ENCODE measurements around the gene SYTL2.

Gene SYTL2

GRCh38 chr11:85825616-85826015 lies 14.7 kb upstream of the SYTL2 start:
- DNase-seq = no peak

DNA sequence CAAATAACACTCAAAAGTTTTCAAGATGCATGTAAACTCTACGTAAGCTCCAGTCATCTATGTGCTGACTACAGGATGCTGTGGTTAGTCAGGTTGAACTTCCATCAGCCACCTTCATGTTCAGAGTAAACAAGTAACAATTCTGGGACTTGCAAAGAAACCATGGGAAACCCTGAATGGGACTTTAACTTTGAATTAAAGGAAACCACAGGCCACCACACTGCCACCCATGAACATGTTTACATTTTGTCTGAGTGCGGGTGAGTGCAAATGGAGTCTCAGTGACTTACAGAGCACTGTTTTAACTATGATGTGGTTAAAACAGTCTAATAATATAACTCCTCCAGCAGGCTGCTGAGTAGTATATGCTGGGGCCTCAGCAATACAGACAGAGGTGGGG lies 12.9 kb upstream of the SYTL2 start:
- DNase-seq = no peak

GRCh38 chr11:85822814-85823213 lies 11.9 kb upstream of the SYTL2 start:
- DNase-seq = no peak

GRCh38 chr11:85821636-85822035 lies 10.7 kb upstream of the SYTL2 start:
- no peak for DNase-seq

DNA sequence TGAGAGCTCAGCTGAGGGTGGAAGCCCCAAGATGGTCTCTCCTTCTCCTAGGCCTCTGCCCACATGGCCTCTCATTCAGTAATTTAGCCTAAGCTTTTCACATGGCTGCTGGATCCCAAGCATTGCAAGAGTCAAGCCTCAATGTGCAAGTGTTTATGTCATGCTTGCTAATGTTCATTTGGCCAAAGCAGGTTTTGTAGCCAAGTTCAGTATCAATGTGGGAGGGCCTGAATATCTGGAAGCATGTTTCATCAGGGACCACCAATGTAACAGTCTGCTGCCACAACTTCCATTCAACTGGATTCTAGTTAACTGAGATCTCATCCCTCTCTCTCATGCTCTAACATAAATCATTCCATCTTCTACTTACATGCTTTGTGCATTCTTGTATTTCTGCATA lies 8.5 kb upstream of the SYTL2 start:
- DNase-seq = no peak

GRCh38 chr11:85815186-85815931 lies 4.4 kb upstream of the SYTL2 start:
- DNase-seq = peak; percentile 13

- DNase-seq = no peak
Observed at GRCh38 chr11:85813721-85814120, 2.8 kb upstream of the SYTL2 start.

DNA sequence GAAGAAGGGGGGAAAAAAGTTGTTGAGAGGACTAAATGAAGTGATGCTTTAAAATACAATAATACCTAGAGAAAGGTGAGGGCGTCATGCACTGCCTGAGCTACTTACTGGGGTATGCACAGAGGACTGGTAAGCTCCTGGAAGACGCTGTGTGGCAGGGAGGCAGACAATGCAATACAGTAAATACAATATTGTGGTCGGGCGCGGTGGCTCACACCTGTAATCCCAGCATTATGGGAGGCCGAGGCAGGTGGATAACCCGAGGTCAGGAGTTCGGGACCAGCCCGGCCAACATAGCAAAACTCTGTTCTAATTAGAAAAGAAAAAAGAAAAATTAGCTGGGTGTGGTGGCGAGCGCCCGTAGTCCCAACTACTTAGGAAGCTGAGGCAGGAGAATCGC lies 683 bp upstream of the SYTL2 start:
- DNase-seq = no peak

DNA sequence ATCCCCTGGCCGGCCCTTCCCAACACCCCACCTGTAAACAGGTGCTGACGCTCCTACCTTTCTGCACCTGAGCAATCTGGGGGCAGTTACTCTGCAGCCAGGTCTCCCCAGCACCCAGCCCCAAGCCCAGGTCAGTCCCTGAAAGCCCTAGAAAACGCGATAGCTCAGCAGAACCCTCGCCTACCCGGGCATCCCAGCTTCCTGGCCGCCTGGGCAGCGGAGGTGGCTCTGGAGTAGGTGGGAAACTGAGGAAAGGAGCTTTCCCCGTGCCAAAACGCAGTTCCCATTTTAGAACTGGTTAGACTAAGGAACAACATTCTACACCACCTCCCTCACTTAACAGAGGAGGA lies 445 bp downstream of the SYTL2 start:
- DNase-seq = no peak

DNA sequence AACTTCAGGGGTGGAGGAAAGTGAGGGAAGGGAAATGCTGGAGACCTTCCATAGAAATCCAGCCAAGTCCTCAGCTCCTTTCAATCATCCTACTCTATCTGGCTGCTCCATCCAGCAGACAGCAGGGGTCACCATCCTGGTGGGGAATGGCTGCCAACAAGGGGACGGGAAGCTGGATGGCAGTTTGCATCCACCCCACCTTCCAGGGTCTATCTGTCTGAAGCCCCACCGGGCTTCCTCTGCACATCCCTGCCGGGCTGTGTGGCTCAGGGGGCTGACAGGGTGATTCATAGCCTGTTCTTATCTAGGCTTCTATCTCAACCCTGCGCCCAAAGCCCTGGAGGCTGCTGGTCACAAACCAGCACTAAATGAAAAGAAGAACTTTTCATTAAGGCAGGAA lies 1.1 kb downstream of the SYTL2 start:
- DNase-seq = no peak

DNA sequence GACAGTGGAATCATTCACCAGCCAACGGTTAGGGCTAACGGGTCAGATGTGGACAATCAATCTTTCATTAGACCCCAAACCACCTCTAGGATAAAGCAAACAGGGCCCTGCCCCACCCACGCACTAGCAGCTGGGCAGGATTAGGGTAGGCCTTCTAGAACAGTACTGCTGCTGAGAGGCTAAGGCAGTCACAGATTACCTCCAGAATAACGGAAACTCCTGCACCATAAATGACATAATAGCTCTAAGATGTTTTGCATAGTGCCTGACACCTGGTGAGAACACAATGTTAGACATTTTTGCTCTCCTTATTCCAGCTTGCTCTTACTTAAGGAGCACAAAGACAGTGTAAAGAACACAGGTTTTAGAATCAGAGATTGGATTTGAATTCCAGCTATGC lies 1.8 kb downstream of the SYTL2 start:
- DNase-seq = no peak

- no peak for DNase-seq
Observed at GRCh38 chr11:85806876-85807275, 4.1 kb downstream of the SYTL2 start.

GRCh38 chr11:85806016-85806415 lies 4.9 kb downstream of the SYTL2 start:
- no peak for DNase-seq

GRCh38 chr11:85805387-85805786 lies 5.6 kb downstream of the SYTL2 start:
- DNase-seq = no peak

DNA sequence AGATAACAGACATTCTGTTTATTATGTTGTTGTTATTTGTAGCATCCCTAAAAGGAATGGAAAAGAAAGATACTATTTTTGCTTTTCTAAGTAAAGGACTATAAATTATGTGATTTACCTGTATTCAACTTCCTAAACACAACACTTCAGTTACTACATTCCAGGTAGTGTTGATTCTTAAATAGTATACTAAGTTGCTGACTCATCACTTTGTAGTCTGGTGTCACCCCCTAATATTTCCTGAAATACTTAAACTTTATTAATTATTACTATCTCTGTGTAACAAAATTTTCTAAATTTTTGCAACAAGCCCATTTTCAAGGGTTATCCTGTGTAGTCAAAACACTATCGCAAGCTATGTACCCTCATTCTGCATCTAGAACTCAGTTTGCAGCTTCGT lies 7.0 kb downstream of the SYTL2 start:
- DNase-seq = no peak

DNA sequence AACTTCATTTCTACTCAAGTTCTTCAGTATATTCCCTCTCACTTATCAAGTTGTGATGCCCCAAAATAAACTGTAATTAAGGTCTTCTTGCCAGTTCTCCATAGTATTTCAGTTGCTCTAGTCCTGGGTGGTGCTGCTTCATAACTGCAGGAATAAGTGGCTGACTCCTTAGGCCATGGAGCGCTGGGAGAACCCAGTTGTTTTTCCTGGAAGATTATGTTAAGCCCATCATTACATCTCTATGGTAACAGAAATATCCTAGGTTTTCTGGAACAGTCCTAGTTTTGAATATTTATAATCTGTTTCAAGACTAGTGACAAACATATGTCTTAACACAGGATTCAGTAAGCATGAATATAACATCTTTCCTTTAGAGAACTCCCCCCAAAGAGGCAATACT lies 7.6 kb downstream of the SYTL2 start:
- no peak for DNase-seq

- DNase-seq = no peak
Observed at GRCh38 chr11:85801527-85801926, 9.4 kb downstream of the SYTL2 start.

- DNase-seq = no peak
Observed at GRCh38 chr11:85800595-85801342, 10.2 kb downstream of the SYTL2 start.

- no peak for DNase-seq
Observed at GRCh38 chr11:85799142-85799541, 11.8 kb downstream of the SYTL2 start.

GRCh38 chr11:85798361-85798760 lies 12.6 kb downstream of the SYTL2 start:
- DNase-seq = no peak

- DNase-seq = no peak
Observed at GRCh38 chr11:85795712-85796487, 15.0 kb downstream of the SYTL2 start.

GRCh38 chr11:85791409-85791990 lies 19.4 kb downstream of the SYTL2 start:
- no peak for DNase-seq
